ENCODE measurements around the gene ELFN2.

ELFN2 gene

DNA sequence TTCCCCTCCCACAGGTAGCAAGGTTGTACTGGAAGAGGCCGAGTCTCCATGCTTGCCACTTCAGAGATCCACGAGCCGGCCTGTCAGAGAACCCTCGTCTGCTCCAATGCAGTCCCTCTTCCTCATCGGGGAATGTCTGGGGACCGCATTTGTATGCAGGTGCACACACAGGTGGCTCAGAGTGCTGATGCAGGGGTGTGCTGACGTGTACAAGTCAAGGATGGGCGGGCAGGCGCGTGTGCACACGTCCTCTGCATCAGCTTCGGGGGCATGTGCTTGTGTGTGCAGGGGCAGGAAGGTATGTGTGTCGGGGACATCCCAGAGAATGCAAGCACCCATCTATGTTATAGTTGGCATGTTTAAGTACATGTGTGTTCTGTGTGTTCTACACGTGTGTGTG is 49.4 kb downstream of the ELFN2 start:
- TF ChIP-seq CTCF (IDR thresholded peaks at IDR 0.05; ENCODE audit: control extremely low read depth, extremely low read depth, low read depth, missing control alignments), result no peak
- ChIA-PET POLR2A (no interaction called here), CTCF (no interaction called here)
- DNase-seq (ENCODE audit: extremely low spot score), result no peak

DNA sequence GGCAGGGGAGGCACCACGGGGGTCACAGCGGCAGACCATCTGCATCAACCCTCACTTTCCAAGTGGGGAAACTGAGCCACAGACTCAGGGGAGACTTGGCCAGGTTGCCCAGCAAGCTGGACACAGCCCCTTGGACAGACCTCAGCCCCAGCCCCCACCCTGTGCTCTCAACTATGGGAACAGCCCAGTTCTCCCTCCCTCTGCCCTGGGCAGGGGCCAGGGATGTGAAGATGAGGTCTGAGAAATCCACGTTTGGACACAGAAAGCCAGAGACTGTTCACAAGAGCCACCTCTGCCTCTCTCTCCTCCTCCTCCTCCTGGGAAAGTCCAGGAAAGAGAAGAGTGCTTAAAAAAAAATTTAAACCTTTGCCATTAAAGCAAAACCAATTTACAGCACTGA is 50.1 kb downstream of the ELFN2 start:
- ChIA-PET POLR2A (no interaction called here), CTCF (no interaction called here)
- no peak for TF ChIP-seq CTCF (IDR thresholded peaks at IDR 0.05; ENCODE audit: control extremely low read depth, extremely low read depth, low read depth, missing control alignments)
- no peak for DNase-seq (ENCODE audit: extremely low spot score)

DNA sequence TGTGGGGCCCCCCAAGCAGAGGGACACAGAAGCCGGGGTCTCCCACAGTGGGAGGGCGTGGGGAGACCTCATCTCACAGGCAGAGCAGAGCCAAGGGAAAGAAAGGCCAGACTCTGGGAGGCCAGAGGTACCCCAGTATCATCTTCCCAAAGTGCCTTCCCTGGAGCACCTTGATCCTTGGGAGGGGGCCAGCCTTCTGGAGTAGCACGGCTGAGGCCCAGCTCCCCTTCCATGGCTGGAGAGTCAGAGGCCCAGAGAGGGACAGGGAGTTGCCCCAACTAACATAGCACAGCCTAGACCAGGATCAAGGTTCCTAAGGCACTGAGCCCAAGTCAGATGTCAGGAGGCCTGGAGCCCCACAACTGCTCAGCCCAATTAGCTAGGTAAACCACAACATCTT is 50.6 kb downstream of the ELFN2 start:
- DNase-seq (ENCODE audit: extremely low spot score), result no peak
- no peak for TF ChIP-seq CTCF (IDR thresholded peaks at IDR 0.05; ENCODE audit: control extremely low read depth, extremely low read depth, low read depth, missing control alignments)
- CTCF ChIA-PET, result interaction anchor here (1.2 kb wide), 1 partner anchor 52 kb away, joined by 3 read pairs; no protein-coding TSS in a partner anchor
- POLR2A ChIA-PET, result no interaction called here

DNA sequence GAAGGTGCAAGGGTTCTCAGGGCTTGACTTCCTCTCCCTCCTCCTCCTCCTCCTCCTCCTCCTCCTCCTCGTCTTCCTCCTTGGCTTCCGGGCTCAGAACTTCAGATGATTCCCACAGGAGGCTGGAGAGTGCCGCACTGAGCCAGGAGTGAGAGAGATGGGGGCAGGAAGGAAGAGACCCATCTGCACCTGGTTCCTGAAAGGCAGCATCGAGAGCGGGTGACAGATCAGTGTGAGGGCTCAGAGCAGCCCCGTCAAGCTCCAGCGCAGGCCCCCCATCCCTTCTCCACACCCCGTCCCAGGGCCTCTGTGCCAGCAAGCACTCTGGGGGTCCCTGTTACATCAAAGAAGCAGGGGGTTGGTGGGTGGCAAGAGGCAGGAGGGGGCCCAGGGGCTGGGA is 51.5 kb downstream of the ELFN2 start:
- TF ChIP-seq CTCF (IDR thresholded peaks at IDR 0.05; ENCODE audit: control extremely low read depth, extremely low read depth, low read depth, missing control alignments), result no peak
- POLR2A ChIA-PET, result no interaction called here
- CTCF ChIA-PET, result interaction anchor here (1.2 kb wide), 1 partner anchor 52 kb away, joined by 3 read pairs; no protein-coding TSS in a partner anchor
- no peak for DNase-seq (ENCODE audit: extremely low spot score)

DNA sequence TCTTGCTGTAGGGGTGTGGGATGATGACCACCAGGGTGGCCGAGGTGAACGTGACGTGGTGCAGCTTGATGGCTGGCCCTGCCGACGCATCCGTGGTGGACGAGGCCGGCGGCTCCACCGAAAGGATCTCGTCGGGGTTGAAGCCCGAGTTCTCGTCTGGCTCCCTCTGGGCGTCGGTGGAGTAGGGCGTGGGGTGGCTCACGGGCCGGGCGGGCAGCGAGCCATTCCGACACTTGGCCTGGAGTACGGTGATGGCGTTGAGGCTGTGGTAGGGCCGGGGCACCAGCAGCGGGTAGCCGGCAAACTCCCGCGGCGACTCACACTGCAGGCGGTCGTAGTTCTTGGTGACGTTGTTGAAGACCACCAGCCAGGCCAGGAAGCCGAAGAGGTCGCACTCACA is 52.7 kb downstream of the ELFN2 start:
- CTCF ChIA-PET, result no interaction called here
- no peak for DNase-seq (ENCODE audit: extremely low spot score)
- POLR2A ChIA-PET, result no interaction called here
- no peak for TF ChIP-seq CTCF (IDR thresholded peaks at IDR 0.05; ENCODE audit: control extremely low read depth, extremely low read depth, low read depth, missing control alignments)

GRCh38 chr22:37373451-37373850 is 53.8 kb downstream of the ELFN2 start:
- CTCF ChIA-PET, result no interaction called here
- no peak for DNase-seq (ENCODE audit: extremely low spot score)
- POLR2A ChIA-PET, result no interaction called here
- no peak for TF ChIP-seq CTCF (IDR thresholded peaks at IDR 0.05; ENCODE audit: control extremely low read depth, extremely low read depth, low read depth, missing control alignments)

DNA sequence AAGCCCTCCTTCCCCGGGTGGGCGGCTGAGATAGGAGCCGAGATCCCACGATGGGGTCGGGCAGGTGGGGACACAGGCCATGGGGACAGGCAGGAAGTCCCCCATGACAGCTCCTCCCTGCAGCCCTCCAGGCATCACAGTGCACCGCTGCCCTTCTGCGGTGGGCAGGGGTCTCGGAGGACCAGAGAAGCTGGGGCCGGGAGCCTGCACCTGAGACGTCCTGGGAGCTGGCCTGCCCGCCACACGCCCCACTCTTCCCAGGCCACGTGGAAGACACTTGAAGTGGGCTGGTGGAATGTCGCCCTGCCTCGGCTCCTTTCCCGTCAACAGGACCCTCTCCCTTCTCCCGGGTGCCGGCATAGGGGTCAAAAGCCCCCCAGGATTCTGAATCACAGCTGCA is 55.4 kb downstream of the ELFN2 start:
- TF ChIP-seq CTCF (IDR thresholded peaks at IDR 0.05; ENCODE audit: control extremely low read depth, extremely low read depth, low read depth, missing control alignments), result no peak
- POLR2A ChIA-PET, result no interaction called here
- no peak for DNase-seq (ENCODE audit: extremely low spot score)
- CTCF ChIA-PET, result interaction anchor here (1.5 kb wide), 1 partner anchor 18 kb away, joined by 3 read pairs; no protein-coding TSS in a partner anchor
